A549 (cell line): ENCODE results near the gene MARCHF11.

Experiments used
- BHLHE40 ChIP-seq: IDR thresholded peaks from 2 replicates; pipeline ENCODE4 v1.6.1; 2012; ENCODE audit warnings: low read depth, low read length, inconsistent platforms
- EP300 ChIP-seq, 2 experiments: fragments of >200 bp; sonication (Bioruptor Twin); formaldehyde crosslinking; IDR thresholded peaks; 2 replicates in 1 of 2; 3 replicates in 1 of 2; pipeline ENCODE4 v1.6.1; 2016 to 2017
- JUN ChIP-seq, 2 experiments: fragments of >200 bp; sonication (Bioruptor Twin); formaldehyde crosslinking; IDR thresholded peaks; 2 replicates in 1 of 2; 3 replicates in 1 of 2; pipeline ENCODE4 v1.6.1; 2016 to 2017
- MAZ ChIP-seq: fragments of 150-350 bp; IDR thresholded peaks from 2 replicates; pipeline ENCODE4 v1.6.1; 2014; ENCODE audit warnings: antibody characterized with exemption, low read depth, low read length, borderline replicate concordance
- MYC ChIP-seq: IDR thresholded peaks from 2 replicates; pipeline ENCODE4 v1.6.1; 2012; ENCODE audit warnings: mild to moderate bottlenecking, inconsistent platforms, low read length, improper control_type of control experiment, borderline replicate concordance
- POLR2A ChIP-seq: IDR thresholded peaks from 2 replicates; pipeline ENCODE4 v1.6.1; 2012; ENCODE audit warnings: mild to moderate bottlenecking, low read length
- SMC3 ChIP-seq: fragments of >200 bp; sonication (Bioruptor Twin); formaldehyde crosslinking; IDR thresholded peaks from 3 replicates; pipeline ENCODE4 v1.6.1; 2018; ENCODE audit warnings: inconsistent platforms
- ZC3H11A ChIP-seq: fragments of 450-650 bp; IDR thresholded peaks from 2 replicates; pipeline ENCODE4 v1.6.1; 2014; ENCODE audit warnings: antibody characterized with exemption, mild to moderate bottlenecking
- TF ChIP-seq, protein P1 (sequence below): fragments of >200 bp; sonication (Bioruptor Twin); formaldehyde crosslinking; IDR thresholded peaks from 3 replicates; pipeline ENCODE4 v1.5.1; 2016
- TF ChIP-seq, protein P2 (sequence below): fragments of 200-600 bp; sonication (generic); IDR thresholded peaks from 2 replicates; pipeline ENCODE4 v1.6.1; 2016; ENCODE audit warnings: antibody characterized with exemption, mild to moderate bottlenecking, moderate library complexity

DNA sequence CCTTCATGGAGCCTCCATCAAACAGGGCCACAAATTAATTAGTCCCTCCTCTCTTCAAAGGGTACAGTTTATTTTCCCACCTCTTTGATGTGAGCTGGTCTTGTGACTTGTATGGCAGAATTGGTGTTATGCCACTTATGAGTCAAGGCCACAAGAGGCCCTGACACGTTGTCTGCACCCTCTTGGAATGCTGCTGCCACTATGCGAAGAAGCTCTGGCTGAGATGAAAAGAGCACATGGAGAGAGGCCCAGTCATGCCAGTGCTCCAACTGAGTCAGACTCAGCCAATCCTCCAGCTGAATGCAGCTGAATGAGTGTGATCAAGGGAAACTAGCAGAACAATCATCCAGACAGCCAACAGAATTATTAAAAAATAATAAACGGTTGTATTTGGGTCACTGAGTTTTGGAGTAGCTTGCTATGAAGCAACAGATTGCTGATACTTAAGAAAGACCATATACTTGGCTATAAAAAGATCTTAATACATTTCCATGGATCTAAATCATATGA, 128.3 kb downstream of the MARCHF11 start:
- TF ChIP-seq EP300 (IDR thresholded peaks at IDR 0.05) (no peak), JUN (IDR thresholded peaks at IDR 0.05) (no peak), MAZ (no peak), SMC3 (no peak), MYC (no peak), ZC3H11A (no peak), POLR2A (no peak), BHLHE40 (no peak)
- TF ChIP-seq, protein P1, sequence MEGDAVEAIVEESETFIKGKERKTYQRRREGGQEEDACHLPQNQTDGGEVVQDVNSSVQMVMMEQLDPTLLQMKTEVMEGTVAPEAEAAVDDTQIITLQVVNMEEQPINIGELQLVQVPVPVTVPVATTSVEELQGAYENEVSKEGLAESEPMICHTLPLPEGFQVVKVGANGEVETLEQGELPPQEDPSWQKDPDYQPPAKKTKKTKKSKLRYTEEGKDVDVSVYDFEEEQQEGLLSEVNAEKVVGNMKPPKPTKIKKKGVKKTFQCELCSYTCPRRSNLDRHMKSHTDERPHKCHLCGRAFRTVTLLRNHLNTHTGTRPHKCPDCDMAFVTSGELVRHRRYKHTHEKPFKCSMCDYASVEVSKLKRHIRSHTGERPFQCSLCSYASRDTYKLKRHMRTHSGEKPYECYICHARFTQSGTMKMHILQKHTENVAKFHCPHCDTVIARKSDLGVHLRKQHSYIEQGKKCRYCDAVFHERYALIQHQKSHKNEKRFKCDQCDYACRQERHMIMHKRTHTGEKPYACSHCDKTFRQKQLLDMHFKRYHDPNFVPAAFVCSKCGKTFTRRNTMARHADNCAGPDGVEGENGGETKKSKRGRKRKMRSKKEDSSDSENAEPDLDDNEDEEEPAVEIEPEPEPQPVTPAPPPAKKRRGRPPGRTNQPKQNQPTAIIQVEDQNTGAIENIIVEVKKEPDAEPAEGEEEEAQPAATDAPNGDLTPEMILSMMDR, result no peak
- TF ChIP-seq, protein P2, sequence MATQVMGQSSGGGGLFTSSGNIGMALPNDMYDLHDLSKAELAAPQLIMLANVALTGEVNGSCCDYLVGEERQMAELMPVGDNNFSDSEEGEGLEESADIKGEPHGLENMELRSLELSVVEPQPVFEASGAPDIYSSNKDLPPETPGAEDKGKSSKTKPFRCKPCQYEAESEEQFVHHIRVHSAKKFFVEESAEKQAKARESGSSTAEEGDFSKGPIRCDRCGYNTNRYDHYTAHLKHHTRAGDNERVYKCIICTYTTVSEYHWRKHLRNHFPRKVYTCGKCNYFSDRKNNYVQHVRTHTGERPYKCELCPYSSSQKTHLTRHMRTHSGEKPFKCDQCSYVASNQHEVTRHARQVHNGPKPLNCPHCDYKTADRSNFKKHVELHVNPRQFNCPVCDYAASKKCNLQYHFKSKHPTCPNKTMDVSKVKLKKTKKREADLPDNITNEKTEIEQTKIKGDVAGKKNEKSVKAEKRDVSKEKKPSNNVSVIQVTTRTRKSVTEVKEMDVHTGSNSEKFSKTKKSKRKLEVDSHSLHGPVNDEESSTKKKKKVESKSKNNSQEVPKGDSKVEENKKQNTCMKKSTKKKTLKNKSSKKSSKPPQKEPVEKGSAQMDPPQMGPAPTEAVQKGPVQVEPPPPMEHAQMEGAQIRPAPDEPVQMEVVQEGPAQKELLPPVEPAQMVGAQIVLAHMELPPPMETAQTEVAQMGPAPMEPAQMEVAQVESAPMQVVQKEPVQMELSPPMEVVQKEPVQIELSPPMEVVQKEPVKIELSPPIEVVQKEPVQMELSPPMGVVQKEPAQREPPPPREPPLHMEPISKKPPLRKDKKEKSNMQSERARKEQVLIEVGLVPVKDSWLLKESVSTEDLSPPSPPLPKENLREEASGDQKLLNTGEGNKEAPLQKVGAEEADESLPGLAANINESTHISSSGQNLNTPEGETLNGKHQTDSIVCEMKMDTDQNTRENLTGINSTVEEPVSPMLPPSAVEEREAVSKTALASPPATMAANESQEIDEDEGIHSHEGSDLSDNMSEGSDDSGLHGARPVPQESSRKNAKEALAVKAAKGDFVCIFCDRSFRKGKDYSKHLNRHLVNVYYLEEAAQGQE, result no peak
